CD4-positive, alpha-beta T cell (primary cell): ENCODE data around the gene HOTAIR. TPM values are rescaled to one million over a fixed set of nuclear protein-coding genes. Genes with fewer than 3 reads are reported as not detected.

ENCODE experiments used
- ATAC-seq: fragments of 200-7000 bp; cut with Tn5 transposase; one replicate; pipeline ENCODE4 v1.10.0; 2022; ENCODE audit warnings: mild to moderate bottlenecking; ENCODE audit not compliant: poor library complexity
- CTCF ChIA-PET: fragments of 350-600 bp; sonication (Branson Sonifier 250); formaldehyde crosslinking; loops from one replicate; lab custom pipeline; 2021; ENCODE audit warnings: antibody characterized with exemption, inconsistent platforms; lab: Charles Lee
- POLR2A ChIA-PET: fragments of 350-600 bp; sonication (Branson Sonifier 250); formaldehyde crosslinking; loops from one replicate; lab custom pipeline; 2021; ENCODE audit warnings: antibody characterized with exemption, inconsistent platforms; lab: Charles Lee
- DNase-seq, 14 experiments: peaks; one replicate each; pipeline ENCODE4 v3.0.0-alpha.2; 2013 to 2020; ENCODE audit warnings: mixed read lengths in 2 of 14
- H3K27ac ChIP-seq, 2 donors: one replicate each; pipeline versions ENCODE4 v1.5.1 to v1.7.0; 2013; ENCODE audit warnings: low read length in 2 of 2, low read depth in 1 of 2, mild to moderate bottlenecking in 1 of 2
- H3K27me3 ChIP-seq, 2 experiments: 1 replicate in 1 of 2; 2 replicates in 1 of 2; pipeline versions ENCODE4 v1.6.1 to v1.7.0; 2013; ENCODE audit warnings: low read length in 2 of 2, control low read depth in 1 of 2, mild to moderate bottlenecking in 1 of 2, moderate library complexity in 1 of 2; ENCODE audit not compliant: insufficient read depth in 2 of 2, control insufficient read depth in 1 of 2
- H3K36me3 ChIP-seq: one replicate; pipeline ENCODE4 v1.6.1; 2013; ENCODE audit warnings: low read length, control low read depth; ENCODE audit not compliant: insufficient read depth
- H3K4me1 ChIP-seq: one replicate; pipeline ENCODE4 v1.6.1; 2013; ENCODE audit warnings: low read length, control low read depth; ENCODE audit not compliant: insufficient read depth
- H3K4me3 ChIP-seq: one replicate; pipeline ENCODE4 v1.5.1; 2013; ENCODE audit warnings: mild to moderate bottlenecking, low read length, moderate library complexity
- H3K9me3 ChIP-seq, 2 experiments: 1 replicate in 1 of 2; 2 replicates in 1 of 2; pipeline versions ENCODE4 v1.6.1 to v1.7.0; 2013; ENCODE audit warnings: low read length in 2 of 2, mild to moderate bottlenecking in 2 of 2, control low read depth in 1 of 2, moderate library complexity in 1 of 2; ENCODE audit not compliant: control insufficient read depth in 1 of 2, insufficient read depth in 1 of 2
- H3K27ac Mint-ChIP-seq: one replicate; pipeline ENCODE4 v1.8.0; 2020; ENCODE audit warnings: mixed read lengths
- H3K27me3 Mint-ChIP-seq: one replicate; pipeline ENCODE4 v1.8.0; 2021; ENCODE audit warnings: mixed read lengths
- H3K36me3 Mint-ChIP-seq: one replicate; pipeline ENCODE4 v1.8.0; 2021; ENCODE audit warnings: low read depth, mixed read lengths
- H3K4me1 Mint-ChIP-seq: one replicate; pipeline ENCODE4 v1.8.0; 2021; ENCODE audit warnings: low read depth, mixed read lengths
- H3K4me3 Mint-ChIP-seq: one replicate; pipeline ENCODE4 v1.8.0; 2020; ENCODE audit warnings: mild to moderate bottlenecking, mixed read lengths
- H3K9me3 Mint-ChIP-seq: one replicate; pipeline ENCODE4 v1.8.0; 2020; ENCODE audit warnings: mixed read lengths
- intact Hi-C, 2 experiments: fragments of 100-400 bp; cut with DNase I in 1 of 2; cut with micrococcal nuclease in 1 of 2; formaldehyde crosslinking; loops; one replicate each; pipeline versions ENCODE4 v1.15.1 to v1.9.0; 2023 to 2025; cut with DNase I, micrococcal nuclease
- total RNA-seq, 174 experiments: library from RNA in 2 of 174; stranded (reverse) in 2 of 174; gene quantifications; one replicate each; pipeline ENCODE4 v1.2.3 and lab custom pipeline; 2021 to 2026
- TF ChIP-seq, protein P1 (sequence below): fragments of 200-600 bp; IDR thresholded peaks from one replicate; pipeline ENCODE4 v1.8.0; 2022; ENCODE audit warnings: antibody characterized with exemption, mild to moderate bottlenecking

The HOTAIR gene
- total RNA-seq, 2 experiments from 2014 or later = not detected

DNA sequence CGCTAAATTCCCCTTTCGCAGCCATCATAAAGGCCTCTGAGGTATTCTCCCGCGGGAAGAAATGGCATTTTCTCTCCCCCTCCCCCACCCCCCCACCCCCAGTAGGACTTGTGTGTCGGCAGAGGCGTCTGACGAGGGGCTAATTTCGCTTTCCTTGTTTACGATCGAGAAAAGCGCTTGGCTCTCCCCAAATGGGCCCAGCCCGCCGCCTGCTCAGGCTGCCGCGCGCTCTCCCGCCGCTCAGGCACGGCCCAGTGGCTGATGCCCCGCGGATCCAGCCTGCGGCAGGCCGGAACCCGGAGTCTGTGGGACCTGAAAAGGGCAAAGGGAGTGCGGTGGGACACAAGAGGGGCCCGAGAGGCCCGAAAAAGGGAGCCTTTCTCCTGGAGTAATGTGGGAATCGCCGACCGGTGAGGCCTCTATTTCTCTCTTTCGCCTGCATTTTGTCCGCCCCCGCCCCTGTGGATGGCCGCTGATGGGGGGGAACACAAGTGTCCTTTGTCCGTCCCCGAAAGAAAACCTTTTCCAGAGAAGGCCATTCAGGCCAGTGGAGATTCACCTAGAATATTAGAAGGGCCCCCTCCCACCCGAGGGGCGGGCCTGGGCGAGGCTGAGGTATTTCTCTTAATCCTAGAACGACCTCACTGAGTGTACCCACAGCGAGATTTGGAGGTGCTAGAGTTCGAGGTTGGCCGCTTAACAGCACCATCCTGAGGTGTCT lies 44.5 kb upstream of the HOTAIR start:
- Mint-ChIP-seq H3K36me3 (no peaks in the 10 kb centered on the region), H3K9me3 (no peaks in the 10 kb centered on the region), H3K27ac (no peak overlapping the region), H3K4me1 (peaks cover 19% of the 10 kb centered on the region), H3K4me3 (peak overlapping the region; percentile 77), H3K27me3 (peaks cover 93% of the 10 kb centered on the region)
- peaks cover 88 to 91% of the 10 kb centered on the region in 2 experiments for H3K27me3 ChIP-seq
- peaks cover 0 to 29% of the 10 kb centered on the region in 2 experiments for H3K9me3 ChIP-seq
- DNase-seq = no peak
- no peak for ATAC-seq
- H3K36me3 ChIP-seq = no peaks in the 10 kb centered on the region
- peaks cover 38% of the 10 kb centered on the region for H3K4me1 ChIP-seq
- intact Hi-C loops = no loop called here
- no peak overlapping the region for H3K4me3 ChIP-seq
- CTCF ChIA-PET = no interaction called here
- TF ChIP-seq, protein P1, sequence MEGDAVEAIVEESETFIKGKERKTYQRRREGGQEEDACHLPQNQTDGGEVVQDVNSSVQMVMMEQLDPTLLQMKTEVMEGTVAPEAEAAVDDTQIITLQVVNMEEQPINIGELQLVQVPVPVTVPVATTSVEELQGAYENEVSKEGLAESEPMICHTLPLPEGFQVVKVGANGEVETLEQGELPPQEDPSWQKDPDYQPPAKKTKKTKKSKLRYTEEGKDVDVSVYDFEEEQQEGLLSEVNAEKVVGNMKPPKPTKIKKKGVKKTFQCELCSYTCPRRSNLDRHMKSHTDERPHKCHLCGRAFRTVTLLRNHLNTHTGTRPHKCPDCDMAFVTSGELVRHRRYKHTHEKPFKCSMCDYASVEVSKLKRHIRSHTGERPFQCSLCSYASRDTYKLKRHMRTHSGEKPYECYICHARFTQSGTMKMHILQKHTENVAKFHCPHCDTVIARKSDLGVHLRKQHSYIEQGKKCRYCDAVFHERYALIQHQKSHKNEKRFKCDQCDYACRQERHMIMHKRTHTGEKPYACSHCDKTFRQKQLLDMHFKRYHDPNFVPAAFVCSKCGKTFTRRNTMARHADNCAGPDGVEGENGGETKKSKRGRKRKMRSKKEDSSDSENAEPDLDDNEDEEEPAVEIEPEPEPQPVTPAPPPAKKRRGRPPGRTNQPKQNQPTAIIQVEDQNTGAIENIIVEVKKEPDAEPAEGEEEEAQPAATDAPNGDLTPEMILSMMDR = no peak
- POLR2A ChIA-PET = no interaction called here
- no peak overlapping the region for H3K27ac ChIP-seq

DNA sequence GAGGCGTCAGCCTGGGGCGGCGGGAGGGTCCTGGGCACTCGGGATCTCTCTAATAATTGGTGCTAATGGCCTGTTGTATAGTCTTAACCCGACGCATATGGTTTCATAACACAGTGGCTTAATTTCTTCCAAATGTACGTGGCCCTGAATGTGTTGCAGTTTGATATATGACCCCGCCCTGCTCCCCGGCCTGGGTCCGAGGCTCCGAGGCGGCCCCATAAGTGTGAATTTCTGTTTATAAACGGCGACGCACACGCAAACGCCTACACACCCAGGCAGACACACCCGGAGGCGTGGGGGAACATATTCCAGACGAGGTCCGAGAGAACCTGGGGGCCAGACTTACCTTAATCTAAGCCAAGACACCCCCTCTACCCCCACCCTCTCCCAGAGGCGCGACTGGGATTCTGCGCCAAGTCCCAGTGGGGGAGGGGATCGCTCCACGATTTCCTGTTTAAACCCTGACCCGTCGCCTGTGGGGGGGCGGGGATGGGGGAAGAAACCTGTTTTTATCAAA lies 43.8 kb upstream of the HOTAIR start:
- peaks cover 93% of the 10 kb centered on the region for H3K27me3 Mint-ChIP-seq
- Histone ChIP-seq H3K36me3 (no peaks in the 10 kb centered on the region), H3K27me3 (peaks cover 88 to 91% of the 10 kb centered on the region in 2 experiments), H3K9me3 (peaks cover 0 to 29% of the 10 kb centered on the region in 2 experiments), H3K4me3 (peak overlapping the region; percentile 50), H3K4me1 (peaks cover 41% of the 10 kb centered on the region), H3K27ac (no peak overlapping the region)
- intact Hi-C loops = no loop called here
- DNase-seq (no peak), ATAC-seq (no peak)
- H3K9me3 Mint-ChIP-seq = no peaks in the 10 kb centered on the region
- ChIA-PET CTCF (no interaction called here), POLR2A (no interaction called here)
- no peaks in the 10 kb centered on the region for H3K36me3 Mint-ChIP-seq
- peaks cover 19% of the 10 kb centered on the region for H3K4me1 Mint-ChIP-seq
- no peak overlapping the region for H3K27ac Mint-ChIP-seq
- TF ChIP-seq, protein P1 = no peak
- H3K4me3 Mint-ChIP-seq = peak overlapping the region; percentile 89

DNA sequence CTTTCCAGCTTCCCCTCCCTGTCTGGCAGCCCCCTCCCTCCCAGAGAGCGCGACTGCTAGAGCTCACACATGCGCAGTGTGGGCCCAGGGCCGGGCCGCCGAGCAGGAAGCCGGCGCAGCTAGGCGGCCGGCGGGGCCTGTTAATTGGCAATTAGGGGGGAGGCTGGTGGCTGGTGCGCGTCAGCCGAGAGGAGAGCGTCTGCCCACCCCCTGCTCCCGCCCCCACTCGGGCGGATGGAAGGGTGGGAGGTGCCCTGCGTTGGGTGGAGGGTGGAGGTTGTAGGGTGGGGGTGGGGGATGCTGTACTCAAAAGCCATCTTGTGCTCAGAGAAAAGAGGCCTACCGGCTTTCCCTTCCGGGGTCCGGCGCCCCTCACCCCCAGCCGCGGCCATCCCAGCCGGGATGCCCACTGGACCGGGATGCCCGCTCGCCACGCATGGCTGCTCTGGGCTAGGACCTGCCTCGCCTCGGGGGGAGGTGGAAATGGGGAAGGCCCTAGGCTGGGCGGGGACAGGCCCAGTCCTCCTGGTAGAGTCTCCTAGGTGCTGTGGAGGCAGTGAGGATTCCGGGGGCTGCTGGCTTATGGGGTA lies 43.2 kb upstream of the HOTAIR start:
- ATAC-seq = peak; percentile 82
- DNase-seq = peak; percentile 44 to 88 (median 62)
- no peaks in the 10 kb centered on the region for H3K9me3 Mint-ChIP-seq
- H3K27ac ChIP-seq = no peak overlapping the region
- H3K27me3 ChIP-seq = peaks cover 88 to 91% of the 10 kb centered on the region in 2 experiments
- peaks cover 41% of the 10 kb centered on the region for H3K4me1 ChIP-seq
- no peaks in the 10 kb centered on the region for H3K36me3 ChIP-seq
- TF ChIP-seq, protein P1 = no peak
- no peaks in the 10 kb centered on the region for H3K36me3 Mint-ChIP-seq
- H3K4me3 Mint-ChIP-seq = peak overlapping the region; percentile 89
- CTCF ChIA-PET = interaction anchor here (1.0 kb wide), 2 partner anchors 190 to 196 kb away, joined by 3 read pairs; no protein-coding TSS in a partner anchor
- H3K4me1 Mint-ChIP-seq = peaks cover 19% of the 10 kb centered on the region
- peaks cover 93% of the 10 kb centered on the region for H3K27me3 Mint-ChIP-seq
- POLR2A ChIA-PET = interaction anchor here (0.7 to 2.1 kb wide), 7 partner anchors 8 to 262 kb away, joined by 3 to 8 read pairs (median 4); partner anchors contain the start of genes HNRNPA1, HOXC8 and HOXC9
- H3K27ac Mint-ChIP-seq = no peak overlapping the region
- H3K4me3 ChIP-seq = peak overlapping the region; percentile 50
- H3K9me3 ChIP-seq = peaks cover 0 to 29% of the 10 kb centered on the region in 2 experiments
- intact Hi-C loops = no loop called here
